Amygdala (tissue), 56 donors: ENCODE measurements around the gene WWOX.

Experiments used
- DNase-seq, 56 donors: peaks; one replicate each; lab custom pipeline; 2025; lab: John Stamatoyannopoulos, UW

Gene WWOX

GRCh38 chr16:78483124-78483992 lies 383.9 kb downstream of the WWOX start:
- DNase-seq: no peak

- DNase-seq: no peak
Measured at GRCh38 chr16:78484509-78485058, 385.1 kb downstream of the WWOX start.

GRCh38 chr16:78485188-78485916 lies 385.9 kb downstream of the WWOX start:
- DNase-seq: no peak

GRCh38 chr16:78485917-78486257 lies 386.4 kb downstream of the WWOX start:
- DNase-seq: no peak

GRCh38 chr16:78487471-78487870 lies 388.0 kb downstream of the WWOX start:
- DNase-seq: no peak

GRCh38 chr16:78489072-78489471 lies 389.6 kb downstream of the WWOX start:
- DNase-seq: no peak

GRCh38 chr16:78489631-78490030 lies 390.2 kb downstream of the WWOX start:
- no peak for DNase-seq

GRCh38 chr16:78490431-78490830 lies 391.0 kb downstream of the WWOX start:
- DNase-seq: peak in 2 of 56 donors; percentile 14 to 47

GRCh38 chr16:78490847-78491246 lies 391.4 kb downstream of the WWOX start:
- peak in 36 of 56 donors; percentile 4 to 77 (median 37) for DNase-seq

- DNase-seq: no peak
Measured at GRCh38 chr16:78493573-78493972, 394.1 kb downstream of the WWOX start.

GRCh38 chr16:78494105-78494504 lies 394.7 kb downstream of the WWOX start:
- DNase-seq: no peak

GRCh38 chr16:78494674-78495073 lies 395.2 kb downstream of the WWOX start:
- no peak for DNase-seq

- no peak for DNase-seq
Measured at GRCh38 chr16:78496189-78496588, 396.7 kb downstream of the WWOX start.

GRCh38 chr16:78499399-78499798 lies 399.9 kb downstream of the WWOX start:
- DNase-seq: peak in 1 of 56 donors; percentile 1

GRCh38 chr16:78500659-78501270 lies 401.3 kb downstream of the WWOX start:
- no peak for DNase-seq

- DNase-seq: no peak
Measured at GRCh38 chr16:78501744-78502143, 402.3 kb downstream of the WWOX start.

GRCh38 chr16:78502812-78503350 lies 403.4 kb downstream of the WWOX start:
- no peak for DNase-seq

GRCh38 chr16:78503602-78504001 lies 404.1 kb downstream of the WWOX start:
- peak in 32 of 56 donors; percentile 0 to 84 (median 19) for DNase-seq

GRCh38 chr16:78504401-78504851 lies 405.0 kb downstream of the WWOX start:
- peak in 3 of 56 donors; percentile 3 to 16 (median 11) for DNase-seq

GRCh38 chr16:78505036-78505435 lies 405.6 kb downstream of the WWOX start:
- peak in 1 of 56 donors; percentile 18 for DNase-seq
